HG02798 (cell line): ENCODE results near the gene DPPA3.
"Not testable (repeated sequence)": the region's sequence is repeated elsewhere in the genome, so short reads cannot be mapped to it uniquely, and the experiment has no call there.

Source experiments
- ATAC-seq: cut with Tn5 transposase; IDR thresholded peaks from one replicate; pipeline ENCODE4 v1.9.1; 2021; ENCODE audit warnings: mild to moderate bottlenecking; ENCODE audit not compliant: unreplicated experiment, poor library complexity

DPPA3 gene

DNA sequence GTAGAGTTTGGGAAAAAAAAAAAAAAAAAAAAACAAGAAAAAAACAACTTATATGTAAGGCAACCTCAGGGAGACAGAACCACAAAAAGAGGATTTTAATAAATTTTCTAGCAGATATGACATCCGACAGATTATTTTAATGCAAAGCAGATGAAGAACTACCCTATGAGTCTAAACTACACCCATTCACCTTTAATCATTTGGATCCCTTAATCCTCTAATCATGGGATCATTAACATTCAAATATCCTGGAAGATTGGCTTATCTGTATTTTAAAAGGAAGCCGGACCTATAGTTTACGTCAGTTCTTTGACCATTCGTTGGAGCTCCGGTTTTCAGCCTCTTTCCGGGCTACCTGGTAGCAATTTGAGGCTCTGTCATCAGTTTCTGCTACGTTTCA lies at the start of gene DPPA3:
Gene DPPA3 (plus strand): TSS at position 301 of the 400 bp plus-strand sequence. CDS start 138 bp downstream, outside the sequence.
- no peak for ATAC-seq

DNA sequence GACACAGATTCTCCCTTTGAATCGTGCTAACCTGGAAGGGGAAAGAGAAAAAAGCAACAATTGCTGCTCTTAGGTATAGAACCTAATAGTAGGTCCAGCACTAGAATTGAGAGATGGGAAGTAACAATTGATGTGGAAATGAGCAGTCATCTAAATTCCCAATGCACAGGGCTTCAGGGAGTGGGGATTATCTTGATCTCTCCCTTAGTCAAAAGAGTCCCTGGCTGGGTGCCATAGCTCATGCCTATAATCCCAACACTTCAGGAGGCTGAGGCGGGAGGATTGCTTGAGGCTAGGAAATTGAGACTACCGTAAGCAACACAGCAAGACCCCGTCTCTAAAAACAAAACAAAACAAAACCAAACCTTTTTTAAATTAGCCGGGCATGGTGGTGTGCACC lies 49.5 kb upstream of the DPPA3 start:
- ATAC-seq: no peak

DNA sequence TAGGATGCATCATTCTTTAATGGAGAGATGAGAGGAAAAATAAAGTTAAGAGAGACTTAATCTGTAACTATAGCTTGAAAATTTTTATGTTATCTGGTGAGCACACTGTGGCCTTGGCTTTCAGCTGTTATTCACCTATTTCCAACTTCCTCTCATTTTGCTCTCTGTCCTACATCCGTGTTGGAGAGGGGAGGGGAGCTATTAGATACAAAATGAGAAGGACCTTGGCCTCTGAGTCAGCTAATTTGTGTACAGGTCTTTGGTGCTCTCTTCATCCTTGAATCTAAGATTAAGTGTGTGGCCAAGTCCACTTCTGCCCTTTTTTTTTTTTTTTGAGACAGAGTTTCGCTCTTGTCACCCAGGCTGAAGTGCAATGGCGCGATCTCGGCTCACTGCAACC lies 44.6 kb upstream of the DPPA3 start:
- no peak for ATAC-seq

DNA sequence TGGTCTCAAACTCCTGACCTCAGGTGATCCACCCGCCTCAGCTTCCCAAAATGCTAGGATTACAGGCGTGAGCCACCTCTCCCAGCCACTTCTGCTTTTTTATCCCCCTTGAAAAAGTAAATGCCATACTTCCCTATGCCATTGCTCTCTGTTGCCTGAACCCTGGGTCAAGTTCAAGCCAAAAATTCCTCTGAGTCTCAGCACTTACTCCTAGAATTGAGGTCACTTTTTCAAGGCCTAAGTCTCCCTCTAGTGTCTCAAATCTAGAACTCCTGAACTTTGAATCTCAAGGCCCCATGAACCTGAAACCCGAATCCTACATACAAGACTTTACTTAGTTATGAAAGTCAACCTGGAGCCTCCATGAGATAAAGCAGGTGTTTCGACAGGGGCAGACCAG lies 44.1 kb upstream of the DPPA3 start:
- no peak for ATAC-seq

DNA sequence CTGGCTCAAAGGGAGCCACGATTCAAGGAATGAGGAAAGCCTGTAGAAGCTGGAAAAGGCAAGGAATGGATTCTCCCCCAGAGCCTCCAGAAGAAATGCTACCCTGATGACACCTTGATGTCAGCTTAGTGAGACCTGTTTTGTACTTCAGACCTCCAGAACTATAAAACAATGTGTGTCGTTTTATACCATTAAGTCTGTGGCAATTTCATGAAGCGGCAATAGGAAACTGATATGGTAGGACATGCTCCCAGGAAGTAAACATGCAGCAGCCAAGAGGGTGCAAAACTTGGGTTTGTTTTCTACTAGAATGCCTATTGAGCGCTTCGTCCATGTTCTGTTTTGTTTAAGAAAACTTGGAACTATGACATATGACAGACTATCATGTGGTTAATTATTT lies 43.1 kb upstream of the DPPA3 start:
- no peak for ATAC-seq

DNA sequence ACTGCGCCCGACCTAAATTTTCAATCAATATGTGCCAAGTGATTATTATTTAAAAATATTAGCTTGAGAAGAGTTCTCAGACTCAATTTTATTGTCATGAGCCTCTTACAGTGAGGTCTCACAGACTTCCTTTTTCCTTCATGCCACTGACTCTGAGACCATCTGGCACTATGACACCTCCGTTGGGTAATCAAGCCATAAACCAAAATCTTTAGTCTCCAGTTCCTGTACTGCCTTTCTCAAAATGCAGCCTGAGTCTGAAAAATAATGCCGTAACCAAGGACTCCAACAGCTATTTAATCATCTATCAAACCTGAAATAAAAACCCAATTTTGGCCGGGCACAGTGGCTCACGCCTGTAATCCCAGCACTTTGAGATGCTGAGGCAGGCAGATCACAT lies 35.8 kb upstream of the DPPA3 start:
- not testable (repeated sequence) for ATAC-seq

DNA sequence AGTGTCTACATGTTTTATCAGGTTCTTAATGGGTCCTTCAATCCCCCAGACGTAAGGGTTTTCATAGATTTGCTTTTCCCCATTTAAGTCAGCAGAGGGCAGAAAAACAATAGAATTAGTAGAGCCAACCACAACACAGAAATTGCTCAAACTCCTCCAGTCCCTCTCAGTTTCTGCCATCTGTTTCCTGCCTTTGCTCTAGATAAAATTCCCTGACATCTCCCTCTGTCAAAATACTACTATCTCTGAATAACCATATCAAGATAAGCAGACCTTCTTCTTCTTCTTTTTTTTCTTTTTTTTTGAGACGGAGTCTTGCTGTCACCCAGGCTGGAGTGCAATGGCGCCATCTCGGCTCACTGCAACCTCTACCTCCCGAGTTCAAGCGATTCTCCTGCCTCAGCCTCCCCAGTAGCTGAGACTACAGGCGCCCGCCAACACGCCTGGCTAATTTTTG lies 33.8 kb upstream of the DPPA3 start:
- ATAC-seq: not testable (repeated sequence)

DNA sequence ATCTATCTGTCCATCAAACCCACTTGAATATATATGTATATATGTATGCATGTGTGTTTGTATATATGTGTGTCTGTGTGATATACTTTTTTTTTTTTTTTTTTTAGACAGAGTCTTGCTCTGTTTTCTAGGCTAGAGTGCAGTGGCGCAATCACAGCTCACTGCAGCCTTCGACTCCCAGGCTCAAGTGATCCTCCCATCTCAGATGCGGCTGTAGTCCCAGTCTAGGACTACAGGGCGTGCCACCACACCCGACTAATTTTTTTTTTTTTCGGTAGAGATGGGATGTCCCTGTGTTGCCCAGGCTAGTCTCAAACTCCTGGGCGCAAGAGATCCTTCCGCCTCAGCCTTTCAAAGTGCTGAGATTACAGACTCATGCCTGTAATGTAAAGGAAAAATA lies 32.5 kb upstream of the DPPA3 start:
- no peak for ATAC-seq

DNA sequence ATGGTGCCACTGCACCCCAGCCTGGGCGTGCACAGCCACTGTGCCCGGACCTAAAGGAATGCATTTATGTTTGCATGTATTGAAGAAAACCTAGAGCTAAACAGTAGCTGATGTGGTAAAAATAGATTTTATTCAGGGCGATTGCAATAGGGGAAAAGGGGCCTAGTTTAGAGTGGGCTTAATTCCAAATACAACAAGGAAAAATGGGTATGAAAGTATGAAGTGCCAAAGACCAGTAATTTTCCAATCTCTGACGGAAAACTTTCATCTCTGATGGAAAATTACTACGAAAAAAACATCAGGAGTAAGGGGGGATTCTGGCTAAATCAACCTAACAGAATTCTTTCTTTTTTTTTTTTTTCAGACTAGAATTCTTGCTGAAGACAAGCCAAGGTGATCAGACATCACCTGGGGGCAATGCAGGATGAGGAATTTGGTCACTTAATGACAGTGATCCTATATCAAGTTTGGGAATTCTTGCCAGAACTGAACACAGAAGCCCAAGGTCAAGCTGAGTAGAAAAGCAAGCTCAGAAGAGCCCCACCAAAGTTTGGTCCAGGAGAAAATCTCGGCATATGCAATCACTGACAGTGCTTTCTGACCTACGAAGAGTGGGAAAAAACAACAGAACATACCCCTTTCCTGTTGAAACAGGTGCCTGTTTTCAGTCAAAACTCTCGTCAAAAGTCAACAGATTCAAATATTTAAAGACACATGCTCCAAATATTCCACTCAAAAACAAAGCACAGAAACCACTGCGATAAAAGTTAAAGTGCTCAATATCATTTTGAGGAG lies 31.8 kb upstream of the DPPA3 start:
- ATAC-seq: no peak

DNA sequence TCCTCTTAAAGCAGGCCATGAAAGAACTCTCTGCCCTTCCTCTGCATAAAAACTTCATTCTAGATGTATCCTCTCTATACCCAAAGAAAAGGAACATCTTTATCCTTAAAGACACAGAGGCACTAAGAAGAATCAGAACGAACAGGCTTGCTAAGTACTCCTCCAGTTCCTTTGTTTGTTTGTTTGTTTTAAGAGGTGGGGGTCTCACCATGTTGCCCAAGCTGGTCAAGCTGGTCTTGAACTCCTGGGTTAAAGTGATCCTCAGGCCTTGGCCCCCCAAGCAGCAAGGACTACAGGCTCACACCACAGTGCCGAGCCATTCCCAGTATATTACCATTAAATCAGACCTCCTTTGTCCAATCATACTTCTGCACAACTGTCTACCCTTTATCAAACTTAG lies 29.7 kb upstream of the DPPA3 start:
- no peak for ATAC-seq

DNA sequence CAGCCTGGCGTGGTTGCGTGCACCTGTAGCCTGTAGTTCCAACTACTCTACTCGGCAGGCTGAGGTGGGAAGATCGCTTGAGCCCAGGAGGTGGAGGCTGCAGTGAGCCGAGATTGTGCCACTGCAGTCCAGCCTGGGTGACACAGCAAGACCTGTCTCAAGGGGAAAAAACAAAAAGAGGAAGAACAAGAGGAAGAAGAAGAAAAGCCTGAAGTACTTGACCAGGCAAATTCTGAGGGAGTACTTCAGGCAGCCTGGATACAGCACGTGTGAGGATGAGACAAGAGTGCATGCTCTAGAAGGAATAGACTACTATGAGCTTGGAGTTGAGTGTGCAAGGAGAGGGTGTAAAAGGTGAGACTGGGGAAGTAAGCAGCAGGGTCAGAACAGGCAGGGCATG lies 17.4 kb upstream of the DPPA3 start:
- no peak for ATAC-seq

DNA sequence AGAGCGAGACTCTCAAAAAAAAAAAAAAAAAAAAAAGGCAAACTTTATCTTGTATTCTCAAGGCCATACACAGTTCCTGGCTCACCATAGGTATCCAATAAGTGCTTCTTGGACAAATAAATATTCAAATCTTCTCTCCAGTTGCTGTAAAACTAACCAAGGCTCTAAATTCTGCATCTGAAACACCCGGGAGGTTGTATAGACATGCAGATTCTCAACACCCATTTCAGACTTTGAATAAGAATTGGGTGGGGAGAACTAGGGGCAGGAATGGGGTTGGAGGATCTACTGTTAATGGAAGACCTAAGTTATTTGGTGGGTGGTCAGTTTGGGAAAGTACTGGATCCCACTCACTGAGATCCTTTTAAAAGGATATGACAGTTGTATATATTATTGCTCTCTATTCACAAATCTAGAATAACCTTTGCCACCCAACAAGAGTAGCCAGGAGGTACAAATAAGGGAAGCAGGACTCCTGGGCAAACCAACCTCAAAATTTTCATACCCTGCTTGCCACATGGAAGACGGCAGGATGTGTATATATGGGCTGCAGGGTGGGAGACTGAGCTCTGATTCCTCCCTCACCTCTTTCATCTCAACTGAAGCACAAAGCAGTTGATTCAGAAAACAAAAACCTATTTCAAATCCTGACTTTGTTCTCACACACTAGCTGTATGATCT lies 16.5 kb upstream of the DPPA3 start:
- no peak for ATAC-seq

DNA sequence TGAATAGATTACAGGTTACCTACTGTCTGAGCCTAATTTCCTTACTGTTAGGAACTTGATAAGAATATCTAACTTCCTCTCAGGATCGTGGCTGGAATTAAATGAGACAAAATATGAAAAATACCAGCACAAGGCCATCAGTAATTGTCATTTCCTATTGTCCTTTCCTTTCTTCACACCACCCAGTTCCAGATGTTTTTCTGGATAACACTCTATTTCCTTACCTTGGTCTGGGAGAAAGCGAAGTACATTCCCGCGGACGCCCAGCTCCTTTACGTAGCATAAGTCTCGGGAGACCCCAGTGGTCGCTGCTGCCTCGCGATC lies 16.0 kb upstream of the DPPA3 start:
- no peak for ATAC-seq

DNA sequence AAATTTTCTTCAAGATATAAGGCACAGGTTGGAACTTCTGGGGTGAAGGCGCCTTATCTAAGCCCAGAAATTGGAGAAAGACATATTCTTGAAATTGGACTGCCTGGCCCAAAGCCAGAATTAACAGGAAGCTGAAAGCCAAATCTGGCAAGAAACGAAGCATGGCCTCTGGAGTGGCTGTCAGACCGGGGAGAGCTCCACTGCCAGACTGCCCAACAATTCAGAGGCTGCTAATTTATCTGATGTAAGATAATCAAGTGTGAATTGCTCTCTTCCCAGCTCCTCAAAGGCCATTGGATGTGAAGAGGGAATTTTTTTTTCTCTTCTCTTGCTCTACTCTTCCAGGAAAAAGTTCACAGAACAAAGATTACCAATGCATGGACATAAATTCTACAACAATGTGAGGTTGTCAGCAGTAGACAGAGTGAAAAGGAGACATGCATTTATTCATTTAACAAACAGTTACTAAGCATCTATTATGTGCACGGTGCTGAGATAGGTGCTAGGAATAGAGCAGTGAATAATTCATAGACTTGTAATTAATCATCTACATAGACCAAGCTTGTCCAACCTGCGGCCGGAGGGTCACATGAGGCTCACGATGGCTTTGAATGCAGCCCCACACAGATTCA lies 15.6 kb upstream of the DPPA3 start, which contains the start of gene GDF3:
Gene GDF3 (minus strand): TSS at position 210 of the 632 bp plus-strand sequence. CDS start 47 bp downstream, at position 163.
- no peak for ATAC-seq

DNA sequence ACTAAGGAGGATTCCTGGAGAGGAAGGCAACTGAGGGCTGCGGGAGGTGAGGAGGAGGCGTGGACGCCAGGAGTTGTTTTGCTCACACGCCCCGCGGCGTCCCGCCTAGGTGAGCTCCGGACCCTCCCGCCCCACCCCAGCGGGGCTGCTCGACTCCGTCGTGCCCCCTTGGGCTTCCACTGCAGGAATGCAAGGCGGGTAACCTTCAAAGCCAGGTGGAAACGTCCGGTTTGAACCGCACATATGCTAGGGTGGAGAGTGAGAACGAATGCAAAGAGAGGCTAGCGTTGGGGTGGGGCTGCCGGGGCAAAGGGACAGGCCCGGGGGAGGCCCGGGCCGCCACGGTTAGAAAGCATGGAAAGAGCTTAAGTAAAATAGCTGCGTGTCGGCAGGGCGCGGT lies 5.4 kb upstream of the DPPA3 start:
- ATAC-seq: no peak

DNA sequence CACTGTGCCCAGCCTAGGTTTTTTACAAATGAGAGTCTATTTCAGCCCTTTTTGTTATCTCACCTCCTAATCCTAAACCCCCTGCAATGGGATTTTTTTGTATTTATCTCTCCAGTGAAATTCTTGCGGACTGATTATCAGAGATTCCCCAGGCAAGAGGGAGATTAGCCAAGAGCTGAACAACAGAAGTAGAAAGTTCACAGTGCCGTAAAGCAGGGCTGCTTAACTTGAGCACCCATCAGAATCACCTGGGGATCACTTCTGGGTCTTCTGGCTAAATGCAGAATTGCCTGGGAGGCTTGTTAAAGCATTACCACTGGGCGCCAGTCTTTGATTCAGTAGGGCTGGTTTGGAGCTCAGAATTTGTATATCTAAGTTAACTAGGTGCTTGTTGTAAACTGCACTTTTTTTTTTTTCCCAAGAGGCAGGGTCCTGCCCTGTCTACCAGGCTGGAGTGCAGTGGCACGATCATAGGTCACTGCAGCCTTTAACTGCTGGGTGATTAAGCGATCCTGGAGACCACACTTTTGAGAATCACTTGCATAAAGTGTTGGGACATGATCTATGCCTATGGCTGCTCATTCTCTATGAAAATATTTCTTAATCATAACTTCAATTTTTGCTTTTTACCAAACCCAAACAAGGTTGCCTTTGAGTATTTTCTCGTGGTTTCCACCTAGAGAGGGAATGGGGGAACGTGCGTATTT lies 1.1 kb upstream of the DPPA3 start:
- ATAC-seq: no peak

DNA sequence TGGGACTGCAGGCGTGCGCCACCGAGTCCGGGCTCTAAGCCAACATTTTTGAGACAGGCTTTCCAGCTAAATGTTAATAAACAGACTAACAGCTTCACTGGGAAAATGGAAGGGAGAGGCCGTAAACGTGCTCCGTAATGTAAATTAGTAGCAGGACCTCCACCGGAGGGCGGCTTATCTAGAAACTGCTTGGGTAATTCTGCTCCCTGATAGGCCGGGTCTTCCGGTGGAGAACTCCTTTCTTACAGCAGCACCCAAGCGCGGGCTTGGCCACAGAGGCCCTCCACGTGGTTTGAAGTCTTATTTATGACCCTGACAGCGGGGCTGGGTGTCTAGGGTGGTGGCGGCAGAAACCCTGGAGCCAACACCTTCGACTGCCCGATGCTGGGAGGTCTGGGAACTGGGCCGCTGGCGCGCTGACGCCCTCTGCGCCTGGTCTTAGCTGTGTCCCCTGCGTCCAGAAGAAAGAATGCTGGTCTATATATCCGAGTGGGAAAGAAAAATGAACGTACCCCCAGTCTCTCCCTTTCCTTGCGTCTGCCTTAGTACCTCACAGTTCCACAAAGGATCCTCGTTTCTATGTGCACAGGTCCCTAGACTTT lies 1.7 kb downstream of the DPPA3 start:
- no peak for ATAC-seq

DNA sequence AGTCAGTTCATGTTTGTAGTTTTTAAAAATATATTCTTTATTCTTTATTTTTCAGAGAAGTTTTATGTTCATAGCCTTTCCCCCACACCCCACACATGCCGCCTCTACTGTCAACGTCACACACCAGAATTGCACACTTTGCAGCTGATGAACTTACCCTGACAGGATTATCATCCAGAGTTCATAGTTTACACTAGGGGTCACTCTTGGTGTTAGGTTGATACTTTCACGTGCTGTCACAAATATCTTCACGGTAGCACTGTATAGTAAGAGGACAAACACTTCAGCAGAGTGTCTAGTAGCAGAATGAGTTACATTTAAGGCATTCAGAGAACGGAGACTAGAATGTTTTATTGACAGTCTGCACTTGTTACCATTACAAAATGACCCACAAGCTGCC lies 5.1 kb downstream of the DPPA3 start:
- no peak for ATAC-seq

DNA sequence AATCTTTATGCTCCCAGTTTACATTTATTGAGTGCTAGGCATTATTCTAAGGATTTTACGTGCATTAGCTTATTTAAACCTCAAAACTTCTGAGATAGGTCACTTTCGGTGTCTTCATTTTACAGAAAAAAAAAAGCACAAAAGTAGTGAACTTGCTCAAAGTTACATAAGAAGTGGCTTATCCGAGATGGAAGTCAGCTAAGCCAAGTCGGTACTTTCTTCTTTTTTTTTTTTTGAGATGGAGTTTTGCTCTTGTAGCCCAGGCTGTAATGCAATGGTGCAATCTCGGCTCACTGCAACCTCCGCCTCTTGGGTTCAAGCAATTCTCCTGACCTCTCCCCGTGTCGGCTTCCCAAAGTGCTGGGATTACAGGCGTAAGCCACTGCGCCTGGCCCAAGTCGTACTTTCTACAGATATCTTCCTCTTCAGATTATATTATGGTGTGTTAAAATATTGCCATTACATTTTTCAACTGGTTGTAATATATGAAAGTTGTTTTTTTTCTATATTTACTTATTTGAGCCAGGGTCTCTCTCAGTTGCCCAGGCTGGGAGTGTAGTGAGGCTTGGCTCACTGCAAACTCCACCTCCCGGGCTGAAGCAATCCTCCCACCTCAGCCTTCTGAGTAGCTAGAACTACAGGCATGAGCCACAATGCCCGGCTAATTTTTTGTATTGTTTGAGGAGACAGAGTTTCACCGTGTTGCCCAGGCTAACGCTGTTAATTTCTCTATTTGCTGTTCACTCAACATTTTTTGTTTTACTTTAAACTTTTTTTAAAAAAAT lies 8.9 kb downstream of the DPPA3 start:
- ATAC-seq: no peak

DNA sequence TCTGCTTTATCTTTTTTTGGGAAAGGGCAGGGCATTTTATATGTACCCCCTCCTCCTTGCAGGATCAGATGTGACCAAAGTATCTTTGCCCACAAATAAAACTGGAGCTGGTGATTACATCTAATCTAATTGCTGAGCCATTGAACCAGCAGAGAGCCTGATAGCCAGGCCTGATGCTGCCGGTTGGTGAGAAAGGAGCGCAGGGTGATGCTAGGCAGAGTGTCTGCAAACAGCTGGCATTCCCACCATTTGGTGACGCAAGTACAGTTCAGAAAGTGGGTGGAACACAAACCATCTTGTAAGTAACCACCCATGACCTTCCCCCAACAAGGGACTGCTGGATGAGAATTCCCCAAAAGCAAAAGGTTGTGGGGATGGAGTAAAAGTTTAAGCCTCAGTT lies 12.7 kb downstream of the DPPA3 start:
- no peak for ATAC-seq
